Dendritic cell treated with granulocyte-macrophage colony-stimulating factor and Interleukin-4, amounts not matched to agents 40 ng/mL and 50 ng/mL, for 4 days (primary cell): ENCODE measurements around the gene RAD51B.

Experiments used
- H3K27ac Mint-ChIP-seq: one replicate; pipeline ENCODE4 v1.8.0; 2022; ENCODE audit warnings: mild to moderate bottlenecking, mixed read lengths
- H3K27me3 Mint-ChIP-seq: one replicate; pipeline ENCODE4 v1.8.0; 2022; ENCODE audit warnings: mild to moderate bottlenecking, mixed read lengths
- H3K36me3 Mint-ChIP-seq: one replicate; pipeline ENCODE4 v1.8.0; 2022; ENCODE audit warnings: low read depth, mixed read lengths
- H3K4me1 Mint-ChIP-seq: one replicate; pipeline ENCODE4 v1.8.0; 2022; ENCODE audit warnings: low read depth, mixed read lengths
- H3K4me3 Mint-ChIP-seq: one replicate; pipeline ENCODE4 v1.8.0; 2022; ENCODE audit warnings: mild to moderate bottlenecking, moderate library complexity, mixed read lengths
- H3K9me3 Mint-ChIP-seq: one replicate; pipeline ENCODE4 v1.8.0; 2022; ENCODE audit warnings: mixed read lengths
- intact Hi-C: fragments of 100-400 bp; cut with micrococcal nuclease; formaldehyde crosslinking; loops from one replicate; pipeline ENCODE4 v1.15.0; 2022

The RAD51B gene

GRCh38 chr14:67889455-67889854 is 69.9 kb downstream of the RAD51B start:
- Mint-ChIP-seq H3K9me3 (no peaks in the 10 kb centered on the region), H3K4me3 (no peak overlapping the region), H3K27ac (no peak overlapping the region), H3K27me3 (no peaks in the 10 kb centered on the region), H3K4me1 (peaks cover 8% of the 10 kb centered on the region), H3K36me3 (no peaks in the 10 kb centered on the region)
- intact Hi-C loops: no loop called here

- H3K4me3 Mint-ChIP-seq: no peak overlapping the region
- H3K27me3 Mint-ChIP-seq: no peaks in the 10 kb centered on the region
- intact Hi-C loops: no loop called here
- no peak overlapping the region for H3K27ac Mint-ChIP-seq
- H3K4me1 Mint-ChIP-seq: peaks cover 8% of the 10 kb centered on the region
- H3K9me3 Mint-ChIP-seq: no peaks in the 10 kb centered on the region
- no peaks in the 10 kb centered on the region for H3K36me3 Mint-ChIP-seq
Measured at GRCh38 chr14:67892466-67893100, 73.0 kb downstream of the RAD51B start.

GRCh38 chr14:67900231-67900630 is 80.7 kb downstream of the RAD51B start:
- H3K27ac Mint-ChIP-seq: no peak overlapping the region
- intact Hi-C loops: no loop called here
- H3K4me3 Mint-ChIP-seq: no peak overlapping the region
- H3K9me3 Mint-ChIP-seq: peaks cover 11% of the 10 kb centered on the region
- H3K36me3 Mint-ChIP-seq: no peaks in the 10 kb centered on the region
- H3K27me3 Mint-ChIP-seq: no peaks in the 10 kb centered on the region
- peaks cover 6% of the 10 kb centered on the region for H3K4me1 Mint-ChIP-seq

- Mint-ChIP-seq H3K4me3 (no peak overlapping the region), H3K4me1 (no peaks in the 10 kb centered on the region), H3K9me3 (no peaks in the 10 kb centered on the region), H3K36me3 (no peaks in the 10 kb centered on the region), H3K27ac (no peak overlapping the region), H3K27me3 (no peaks in the 10 kb centered on the region)
- intact Hi-C loops: no loop called here
Measured at GRCh38 chr14:67908052-67908754, 88.6 kb downstream of the RAD51B start.

- intact Hi-C loops: no loop called here
- Mint-ChIP-seq H3K4me3 (no peak overlapping the region), H3K27me3 (no peaks in the 10 kb centered on the region), H3K27ac (no peak overlapping the region), H3K9me3 (no peaks in the 10 kb centered on the region), H3K36me3 (no peaks in the 10 kb centered on the region), H3K4me1 (no peaks in the 10 kb centered on the region)
Measured at GRCh38 chr14:67911562-67911961, 92.0 kb downstream of the RAD51B start.

- no peak overlapping the region for H3K27ac Mint-ChIP-seq
- H3K36me3 Mint-ChIP-seq: no peaks in the 10 kb centered on the region
- H3K4me1 Mint-ChIP-seq: no peaks in the 10 kb centered on the region
- intact Hi-C loops: no loop called here
- no peaks in the 10 kb centered on the region for H3K27me3 Mint-ChIP-seq
- no peaks in the 10 kb centered on the region for H3K9me3 Mint-ChIP-seq
- H3K4me3 Mint-ChIP-seq: no peak overlapping the region
Measured at GRCh38 chr14:67916430-67916829, 96.9 kb downstream of the RAD51B start.

- no peak overlapping the region for H3K27ac Mint-ChIP-seq
- no peaks in the 10 kb centered on the region for H3K9me3 Mint-ChIP-seq
- intact Hi-C loops: no loop called here
- H3K4me1 Mint-ChIP-seq: no peaks in the 10 kb centered on the region
- H3K27me3 Mint-ChIP-seq: no peaks in the 10 kb centered on the region
- H3K4me3 Mint-ChIP-seq: no peak overlapping the region
- H3K36me3 Mint-ChIP-seq: no peaks in the 10 kb centered on the region
Measured at GRCh38 chr14:67917006-67917405, 97.4 kb downstream of the RAD51B start.

GRCh38 chr14:67918838-67919237 is 99.3 kb downstream of the RAD51B start:
- no peak overlapping the region for H3K4me3 Mint-ChIP-seq

GRCh38 chr14:67919259-67920032 is 99.9 kb downstream of the RAD51B start:
- H3K4me1 Mint-ChIP-seq: no peaks in the 10 kb centered on the region
- no peaks in the 10 kb centered on the region for H3K36me3 Mint-ChIP-seq
- peaks cover 2% of the 10 kb centered on the region for H3K9me3 Mint-ChIP-seq
- no peaks in the 10 kb centered on the region for H3K27me3 Mint-ChIP-seq
- H3K27ac Mint-ChIP-seq: no peak overlapping the region
- intact Hi-C loops: no loop called here
- H3K4me3 Mint-ChIP-seq: no peak overlapping the region

More at GRCh38 chr14:67918838-67919237, 99.3 kb downstream of the RAD51B start:
- H3K27ac Mint-ChIP-seq: no peak overlapping the region
- no peaks in the 10 kb centered on the region for H3K4me1 Mint-ChIP-seq
- H3K36me3 Mint-ChIP-seq: no peaks in the 10 kb centered on the region
- intact Hi-C loops: no loop called here
- no peaks in the 10 kb centered on the region for H3K9me3 Mint-ChIP-seq
- no peaks in the 10 kb centered on the region for H3K27me3 Mint-ChIP-seq

GRCh38 chr14:67926821-67927220 is 107.2 kb downstream of the RAD51B start:
- H3K36me3 Mint-ChIP-seq: no peaks in the 10 kb centered on the region
- no peaks in the 10 kb centered on the region for H3K27me3 Mint-ChIP-seq
- H3K4me3 Mint-ChIP-seq: no peak overlapping the region
- no peaks in the 10 kb centered on the region for H3K4me1 Mint-ChIP-seq
- intact Hi-C loops: no loop called here
- H3K9me3 Mint-ChIP-seq: peaks cover 58% of the 10 kb centered on the region
- no peak overlapping the region for H3K27ac Mint-ChIP-seq

GRCh38 chr14:67927244-67927643 is 107.7 kb downstream of the RAD51B start:
- no peak overlapping the region for H3K27ac Mint-ChIP-seq
- H3K4me3 Mint-ChIP-seq: no peak overlapping the region
- H3K9me3 Mint-ChIP-seq: peaks cover 58% of the 10 kb centered on the region
- no peaks in the 10 kb centered on the region for H3K27me3 Mint-ChIP-seq
- intact Hi-C loops: no loop called here
- H3K36me3 Mint-ChIP-seq: no peaks in the 10 kb centered on the region
- no peaks in the 10 kb centered on the region for H3K4me1 Mint-ChIP-seq

GRCh38 chr14:67928375-67928774 is 108.8 kb downstream of the RAD51B start:
- no peaks in the 10 kb centered on the region for H3K27me3 Mint-ChIP-seq
- intact Hi-C loops: no loop called here
- H3K4me3 Mint-ChIP-seq: no peak overlapping the region
- H3K4me1 Mint-ChIP-seq: no peaks in the 10 kb centered on the region
- peaks cover 58% of the 10 kb centered on the region for H3K9me3 Mint-ChIP-seq
- H3K27ac Mint-ChIP-seq: no peak overlapping the region
- no peaks in the 10 kb centered on the region for H3K36me3 Mint-ChIP-seq

- Mint-ChIP-seq H3K36me3 (no peaks in the 10 kb centered on the region), H3K9me3 (peaks cover 35% of the 10 kb centered on the region), H3K4me1 (peaks cover 6% of the 10 kb centered on the region), H3K27me3 (no peaks in the 10 kb centered on the region), H3K4me3 (no peak overlapping the region), H3K27ac (no peak overlapping the region)
- intact Hi-C loops: loop anchor here (5.0 kb wide), 1 partner anchor 95 kb away; no protein-coding TSS in a partner anchor
Measured at GRCh38 chr14:67932708-67933246, 113.2 kb downstream of the RAD51B start.

- peaks cover 30% of the 10 kb centered on the region for H3K9me3 Mint-ChIP-seq
- H3K27me3 Mint-ChIP-seq: no peaks in the 10 kb centered on the region
- H3K4me1 Mint-ChIP-seq: peaks cover 6% of the 10 kb centered on the region
- intact Hi-C loops: loop anchor here (5.0 kb wide), 1 partner anchor 96 kb away; no protein-coding TSS in a partner anchor
- H3K4me3 Mint-ChIP-seq: no peak overlapping the region
- H3K36me3 Mint-ChIP-seq: no peaks in the 10 kb centered on the region
- H3K27ac Mint-ChIP-seq: no peak overlapping the region
Measured at GRCh38 chr14:67933266-67933665, 113.7 kb downstream of the RAD51B start.
